Endometrial microvascular endothelial cells (primary cell): ENCODE results near the gene RPH3AL. TPM values are rescaled to one million over a fixed set of nuclear protein-coding genes. Genes with fewer than 3 reads are reported as not detected.
"Not testable (repeated sequence)": the region's sequence is repeated elsewhere in the genome, so short reads cannot be mapped to it uniquely, and the experiment has no call there.

Source experiments
- in situ Hi-C: cut with HindIII; loops from 2 replicates; pipeline ENCODE4 v1.10.0; 2017; ENCODE audit warnings: low sequenced_read_pairs, low pct_unique_long_range_greater_than_20kb; ENCODE audit errors: inconsistent ontology term
- total RNA-seq: library from RNA; depleted of rRNA; stranded (reverse); fragments of >200 nt; gene quantifications from one replicate; pipeline ENCODE4 v1.2.3, GENCODE V29; 2015; ENCODE audit errors: inconsistent ontology term

The RPH3AL gene
- total RNA-seq, 1 donor from 2014 or later = 41.1 TPM

GRCh38 chr17:182050-182751, 170.4 kb downstream of the RPH3AL start:
- in situ Hi-C loops = no loop called here

- in situ Hi-C loops = no loop called here
Observed at GRCh38 chr17:181245-182049, 171.2 kb downstream of the RPH3AL start, which contains the start of gene DOC2B. TSS of gene DOC2B (minus strand) at chr17:181650. CDS start at chr17:181479, 171 bp downstream.

GRCh38 chr17:180381-181244, 172.0 kb downstream of the RPH3AL start:
- in situ Hi-C loops = no loop called here

GRCh38 chr17:179781-180380, 172.7 kb downstream of the RPH3AL start:
- in situ Hi-C loops = no loop called here

- in situ Hi-C loops = no loop called here
Observed at GRCh38 chr17:179066-179432, 173.6 kb downstream of the RPH3AL start.

GRCh38 chr17:178292-179065, 174.1 kb downstream of the RPH3AL start:
- in situ Hi-C loops = no loop called here

- in situ Hi-C loops = no loop called here
Observed at GRCh38 chr17:177762-178161, 174.8 kb downstream of the RPH3AL start.

GRCh38 chr17:177155-177554, 175.5 kb downstream of the RPH3AL start:
- in situ Hi-C loops = no loop called here

- in situ Hi-C loops = no loop called here
Observed at GRCh38 chr17:173166-173911, 179.3 kb downstream of the RPH3AL start.

GRCh38 chr17:172401-172800, 180.2 kb downstream of the RPH3AL start:
- in situ Hi-C loops = no loop called here

GRCh38 chr17:171871-172270, 180.7 kb downstream of the RPH3AL start:
- in situ Hi-C loops = no loop called here

- in situ Hi-C loops = no loop called here
Observed at GRCh38 chr17:170130-170670, 182.4 kb downstream of the RPH3AL start.

GRCh38 chr17:168614-169013, 184.0 kb downstream of the RPH3AL start:
- in situ Hi-C loops = not testable (repeated sequence)

GRCh38 chr17:165939-166338, 186.7 kb downstream of the RPH3AL start:
- in situ Hi-C loops = no loop called here

GRCh38 chr17:164303-165235, 188.0 kb downstream of the RPH3AL start:
- in situ Hi-C loops = no loop called here

- in situ Hi-C loops = no loop called here
Observed at GRCh38 chr17:163514-164098, 189.0 kb downstream of the RPH3AL start.
